NCI-H2227 (cell line): ENCODE data around the gene FGD4.

Source experiments
- DNase-seq: peaks from one replicate; lab custom pipeline; 2025; ENCODE audit not compliant: unreplicated experiment; lab: John Stamatoyannopoulos, UW

FGD4 gene

GRCh38 chr12:32454866-32455265 is 55.5 kb downstream of the FGD4 start:
- no peak for DNase-seq

GRCh38 chr12:32455607-32456071 is 56.3 kb downstream of the FGD4 start:
- peak; percentile 54 for DNase-seq

GRCh38 chr12:32457251-32458025 is 58.1 kb downstream of the FGD4 start:
- no peak for DNase-seq

- no peak for DNase-seq
Measured at GRCh38 chr12:32460638-32461037, 61.3 kb downstream of the FGD4 start.

- no peak for DNase-seq
Measured at GRCh38 chr12:32462908-32463307, 63.5 kb downstream of the FGD4 start.

DNA sequence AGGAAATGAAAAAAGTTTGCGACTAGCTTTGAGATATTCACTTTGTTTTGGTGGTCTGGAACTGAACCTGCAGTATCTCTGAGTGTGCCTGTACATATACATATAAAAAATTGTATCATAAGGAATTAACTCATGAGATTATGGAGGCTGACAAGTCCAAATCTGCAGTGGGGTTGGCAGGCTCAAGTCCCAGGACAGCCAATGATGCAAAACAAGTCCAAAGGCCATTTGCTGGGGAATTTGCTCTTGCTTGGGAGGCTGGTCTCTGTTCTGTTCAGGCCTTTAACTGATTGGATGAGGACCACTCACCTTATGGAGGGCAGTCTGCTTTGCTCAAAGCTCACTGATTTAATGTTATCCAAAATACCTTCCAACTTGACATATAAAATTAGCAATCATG is 66.8 kb downstream of the FGD4 start:
- DNase-seq: no peak

DNA sequence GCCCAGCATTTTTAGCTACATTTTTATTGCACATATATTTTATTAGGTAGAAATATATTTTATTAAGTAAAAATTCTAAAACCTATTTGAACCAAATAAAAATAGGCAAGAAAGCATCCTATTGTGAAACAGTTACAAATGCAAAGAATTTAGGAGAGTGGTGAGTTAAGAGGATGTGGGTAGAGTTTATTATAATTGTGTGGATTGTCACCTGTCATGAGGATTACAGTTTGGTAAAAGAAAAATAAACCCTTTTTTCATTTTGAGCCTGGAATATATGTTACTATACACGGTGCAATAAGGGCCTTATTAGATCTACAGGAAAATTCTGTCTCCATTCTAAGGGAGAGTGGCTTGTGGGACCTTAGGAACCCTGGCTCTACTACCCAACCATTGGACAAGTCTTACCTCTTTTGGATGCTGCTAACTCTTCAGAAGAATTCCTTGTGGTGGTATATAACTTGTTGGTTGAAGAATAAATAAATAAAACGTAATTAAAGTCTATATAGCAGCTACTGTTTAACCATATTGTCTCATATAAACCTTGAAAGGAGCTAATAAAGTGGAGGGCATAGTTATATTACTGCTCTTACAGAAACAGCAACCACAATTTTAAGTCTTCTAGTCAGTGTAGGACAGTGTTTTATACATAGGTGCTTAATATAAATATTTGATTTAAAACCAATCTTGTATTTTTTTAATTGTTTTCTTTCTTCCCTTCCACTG is 67.8 kb downstream of the FGD4 start:
- no peak for DNase-seq

DNA sequence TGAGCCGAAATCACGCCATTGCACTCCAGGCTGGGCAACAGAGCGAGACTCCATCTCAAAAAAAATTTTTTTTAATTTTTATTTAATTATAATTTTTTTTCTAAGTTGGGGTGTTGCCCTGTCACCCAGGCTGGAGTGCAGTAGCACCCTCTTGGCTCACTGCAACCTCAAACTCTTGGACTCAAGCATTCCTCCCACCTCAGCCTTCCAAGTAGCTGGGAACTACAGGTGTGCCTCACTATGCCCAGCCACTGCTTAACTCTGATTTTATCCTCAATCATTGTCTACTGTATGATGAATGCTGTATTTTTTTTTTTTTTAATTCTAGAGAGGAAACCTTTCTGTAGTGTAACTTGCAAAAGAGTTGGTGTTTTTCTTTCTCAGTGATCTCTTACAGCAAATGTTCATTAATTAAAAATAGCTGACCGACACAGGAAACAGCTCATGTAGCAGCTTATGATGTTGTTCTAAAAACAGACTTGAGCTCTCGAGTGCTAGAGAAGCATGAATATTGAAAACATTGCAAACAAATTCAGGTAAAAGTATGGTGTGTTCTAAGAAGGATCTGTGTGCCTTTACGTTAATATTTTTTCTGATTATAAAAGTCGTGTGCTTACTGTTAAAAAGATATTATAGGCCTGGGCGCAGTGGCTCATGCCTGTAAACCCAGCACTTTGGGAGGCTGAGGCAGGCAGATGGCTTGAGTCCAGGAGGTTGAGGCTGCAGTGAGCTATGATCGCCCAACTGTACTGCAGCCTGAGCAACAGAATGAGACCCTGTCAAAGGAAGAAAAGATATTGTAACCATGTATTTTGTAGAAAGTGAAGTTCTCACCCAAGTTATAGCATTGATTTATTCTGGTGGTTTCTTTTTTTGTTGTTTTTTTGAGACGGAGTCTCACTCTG is 68.9 kb downstream of the FGD4 start:
- no peak for DNase-seq

GRCh38 chr12:32470936-32471470 is 71.6 kb downstream of the FGD4 start:
- no peak for DNase-seq

DNA sequence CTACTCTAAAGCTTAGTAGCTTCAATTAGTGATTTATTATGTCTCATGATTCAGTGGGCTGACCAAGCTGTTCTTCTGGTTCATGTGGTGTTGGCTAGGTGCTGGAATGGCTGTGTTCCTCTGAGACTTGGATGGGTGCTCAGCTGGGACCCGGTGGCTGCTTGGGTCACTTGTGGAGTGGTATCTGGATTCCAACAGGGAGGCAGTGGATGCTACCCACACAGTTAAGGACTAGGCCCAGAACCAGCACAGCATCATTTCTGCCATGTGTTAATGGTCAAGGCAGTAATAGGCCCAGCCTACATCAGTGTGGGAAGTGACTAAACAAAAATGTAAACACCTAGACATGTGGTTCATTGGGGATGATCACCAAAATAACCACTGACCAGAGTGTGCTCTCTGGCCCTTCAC is 72.2 kb downstream of the FGD4 start:
- no peak for DNase-seq

GRCh38 chr12:32475724-32476123 is 76.4 kb downstream of the FGD4 start:
- DNase-seq: no peak

GRCh38 chr12:32476446-32476845 is 77.1 kb downstream of the FGD4 start:
- no peak for DNase-seq

DNA sequence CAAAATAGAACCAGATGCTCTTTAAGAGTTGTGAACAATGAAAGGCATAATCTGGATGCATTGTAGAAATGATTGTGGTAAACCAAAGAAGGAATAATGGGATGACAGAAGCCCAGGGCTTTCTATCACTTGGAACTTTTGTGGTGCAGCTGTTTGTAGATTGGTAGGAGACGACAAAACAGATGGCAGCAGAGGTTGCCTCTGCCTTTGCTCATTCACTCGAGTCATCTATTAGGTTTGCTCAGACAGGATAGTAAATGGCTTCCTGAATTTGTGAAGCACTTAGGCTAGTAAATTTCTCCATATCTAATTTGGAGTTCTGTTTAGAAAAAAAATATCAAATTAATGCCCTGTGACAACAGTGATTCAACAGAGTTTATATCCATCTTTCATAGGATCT is 78.4 kb downstream of the FGD4 start:
- no peak for DNase-seq

GRCh38 chr12:32478166-32478565 is 78.8 kb downstream of the FGD4 start:
- DNase-seq: no peak

DNA sequence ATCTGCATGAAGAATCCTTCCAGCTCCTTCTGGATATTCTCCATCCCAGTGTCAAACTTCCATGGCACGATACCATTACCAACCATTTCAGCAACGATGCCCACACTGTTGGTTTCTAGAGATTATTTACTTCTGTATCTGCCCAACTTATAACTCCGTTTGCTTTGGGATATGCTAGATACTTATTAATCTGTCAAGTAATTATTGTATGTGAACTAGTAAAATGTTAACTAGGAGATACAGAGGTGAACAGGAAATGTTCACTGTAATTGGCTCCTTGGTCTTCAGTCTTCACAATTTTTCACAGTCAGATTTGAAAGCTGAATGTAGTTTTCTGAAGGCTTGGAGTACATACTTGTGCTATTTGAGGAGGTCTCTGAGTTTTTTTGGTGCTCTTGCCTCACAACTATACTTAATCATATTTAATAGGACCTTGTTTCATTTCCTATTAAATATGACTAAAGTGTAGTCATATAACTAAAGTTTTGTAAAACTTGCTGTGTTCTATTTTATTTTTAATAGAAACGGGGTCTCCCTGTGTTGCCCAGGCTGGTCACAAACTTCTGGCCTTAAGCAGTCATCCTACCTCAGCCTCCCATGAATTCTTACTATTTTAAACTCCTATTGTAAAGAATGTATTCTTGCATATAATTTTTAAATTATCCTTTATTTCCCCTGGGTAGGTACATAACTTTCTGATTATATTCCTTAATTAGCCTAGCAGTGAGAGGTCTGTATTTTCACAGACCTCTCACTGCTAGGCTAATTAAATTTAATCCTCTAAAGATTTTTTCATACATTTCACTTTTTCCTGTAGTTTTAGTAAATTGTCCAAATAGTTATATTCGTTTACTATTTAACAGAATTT is 79.7 kb downstream of the FGD4 start:
- DNase-seq: no peak

GRCh38 chr12:32482226-32482625 is 82.9 kb downstream of the FGD4 start:
- DNase-seq: no peak

- no peak for DNase-seq
Measured at GRCh38 chr12:32483499-32483898, 84.1 kb downstream of the FGD4 start.

DNA sequence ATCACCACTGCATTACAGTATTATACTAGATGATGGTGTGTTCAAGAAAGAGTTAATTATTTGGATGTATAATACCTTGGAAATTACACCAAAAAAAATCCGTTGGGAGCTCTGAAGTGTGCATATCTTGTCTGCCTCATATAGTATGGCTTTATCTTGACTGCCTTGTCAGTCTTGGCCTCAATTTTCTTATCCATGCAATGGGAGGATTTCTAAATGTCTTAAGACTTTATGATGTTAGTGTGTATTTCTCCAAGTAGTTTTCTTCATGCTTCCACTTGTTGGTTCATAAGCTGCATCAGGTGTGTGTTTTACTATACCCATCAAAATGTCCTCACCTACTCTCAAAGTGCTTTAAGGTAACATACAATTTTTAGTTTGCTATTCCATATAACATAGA is 84.6 kb downstream of the FGD4 start:
- no peak for DNase-seq

DNA sequence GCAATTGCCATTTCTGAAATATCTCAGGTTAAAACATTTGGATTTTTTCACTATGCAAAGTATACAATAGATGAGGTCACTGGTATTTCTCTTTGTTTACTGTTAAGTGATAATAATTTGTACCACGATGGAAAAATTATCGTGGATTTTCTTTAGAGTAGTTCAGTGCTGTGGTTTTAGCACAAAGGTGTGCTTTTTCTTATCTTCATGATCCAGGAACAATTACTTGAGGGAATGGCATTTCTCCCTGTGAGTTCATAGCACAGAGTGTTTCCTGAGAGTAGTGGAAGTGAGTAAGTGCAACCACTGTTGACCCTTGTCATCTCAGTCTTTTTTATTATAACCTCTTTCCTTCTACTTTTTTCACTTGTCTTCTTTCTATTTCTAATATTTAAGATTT is 86.8 kb downstream of the FGD4 start:
- DNase-seq: no peak

- no peak for DNase-seq
Measured at GRCh38 chr12:32488132-32488531, 88.8 kb downstream of the FGD4 start.
